Stimulated activated naive B cell treated with anti-CD40 and anti-IgM and Interleukin-4, amounts not matched to agents 10 μg/mL and 1 μg/mL and 100 μg/mL, for 72 hours (primary cell): ENCODE results near the gene PARS2.

ENCODE experiments used
- ATAC-seq, 2 donors: fragments of 150-1000 bp; cut with Tn5 transposase; replicated peaks; 2 replicates each; pipeline ENCODE4 v1.10.0; 2021; ENCODE audit warnings: moderate library complexity in 1 of 2
- DNase-seq: peaks from one replicate; pipeline ENCODE4 v3.0.0; 2021
- H3K27ac Mint-ChIP-seq: one replicate; pipeline ENCODE4 v1.8.0; 2022; ENCODE audit warnings: mild to moderate bottlenecking, mixed read lengths
- H3K27me3 Mint-ChIP-seq, 2 donors: one replicate each; pipeline ENCODE4 v1.8.0; 2022; ENCODE audit warnings: mixed read lengths in 2 of 2
- H3K36me3 Mint-ChIP-seq, 2 donors: one replicate each; pipeline ENCODE4 v1.8.0; 2022; ENCODE audit warnings: mixed read lengths in 2 of 2, mild to moderate bottlenecking in 1 of 2
- H3K4me1 Mint-ChIP-seq, 2 donors: one replicate each; pipeline ENCODE4 v1.8.0; 2022; ENCODE audit warnings: mixed read lengths in 2 of 2, mild to moderate bottlenecking in 1 of 2
- H3K4me3 Mint-ChIP-seq, 2 donors: one replicate each; pipeline ENCODE4 v1.8.0; 2022; ENCODE audit warnings: mild to moderate bottlenecking in 2 of 2, mixed read lengths in 2 of 2, moderate library complexity in 1 of 2
- H3K9me3 Mint-ChIP-seq, 2 donors: one replicate each; pipeline ENCODE4 v1.8.0; 2022; ENCODE audit warnings: mixed read lengths in 2 of 2, mild to moderate bottlenecking in 1 of 2

Gene PARS2

DNA sequence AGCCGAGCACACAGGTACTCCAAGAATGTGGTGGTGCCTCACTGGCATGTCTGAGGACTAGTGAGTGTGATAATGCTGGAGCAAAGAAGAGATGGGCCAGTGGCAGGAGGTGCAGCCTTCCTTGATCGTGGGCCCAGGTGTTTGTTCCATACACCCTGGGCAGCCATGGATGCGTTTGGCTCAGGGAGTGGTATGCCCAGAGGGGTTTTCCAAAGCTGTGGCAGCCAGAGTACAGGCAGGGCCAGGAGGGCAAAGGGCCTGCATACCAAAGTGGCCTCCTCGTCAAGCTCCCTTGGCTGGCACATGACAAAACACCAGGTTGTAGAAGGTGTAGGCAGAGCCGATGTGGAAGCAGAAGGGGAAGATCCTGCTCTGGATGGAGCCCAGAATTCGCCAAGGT is 19.0 kb downstream of the PARS2 start:
- H3K36me3 Mint-ChIP-seq, result peaks cover 30 to 32% of the 10 kb centered on the region in 2 donors
- H3K27me3 Mint-ChIP-seq, result no peaks in the 10 kb centered on the region
- no peak overlapping the region for H3K27ac Mint-ChIP-seq
- peaks cover 0 to 3% of the 10 kb centered on the region in 2 donors for H3K4me1 Mint-ChIP-seq
- ATAC-seq, result no peak
- DNase-seq, result no peak
- H3K4me3 Mint-ChIP-seq, result no peak overlapping the region
- H3K9me3 Mint-ChIP-seq, result no peaks in the 10 kb centered on the region

DNA sequence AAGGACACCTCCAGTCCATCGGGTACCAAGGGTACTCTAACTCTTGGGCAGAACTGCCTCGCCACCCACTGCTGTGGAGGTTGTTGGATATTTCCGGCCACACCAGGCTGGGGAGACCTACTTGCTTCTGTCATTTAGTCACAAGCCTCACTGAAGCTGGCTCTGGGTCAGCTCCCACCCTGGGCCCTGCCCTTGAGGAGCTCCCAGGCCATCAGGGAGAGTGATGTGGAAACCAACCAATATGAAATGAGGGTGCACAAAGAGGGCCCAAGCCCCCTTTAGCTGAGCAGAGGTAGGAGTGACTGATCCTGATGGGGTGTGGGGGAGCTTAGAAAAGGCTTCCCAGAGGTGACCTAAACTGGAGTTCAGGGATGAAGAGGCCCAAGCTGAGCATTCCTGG is 19.6 kb downstream of the PARS2 start:
- no peaks in the 10 kb centered on the region for H3K27me3 Mint-ChIP-seq
- DNase-seq, result no peak
- no peaks in the 10 kb centered on the region for H3K9me3 Mint-ChIP-seq
- H3K27ac Mint-ChIP-seq, result no peak overlapping the region
- no peak overlapping the region for H3K4me3 Mint-ChIP-seq
- peaks cover 30 to 37% of the 10 kb centered on the region in 2 donors for H3K36me3 Mint-ChIP-seq
- H3K4me1 Mint-ChIP-seq, result peaks cover 0 to 3% of the 10 kb centered on the region in 2 donors
- no peak for ATAC-seq

DNA sequence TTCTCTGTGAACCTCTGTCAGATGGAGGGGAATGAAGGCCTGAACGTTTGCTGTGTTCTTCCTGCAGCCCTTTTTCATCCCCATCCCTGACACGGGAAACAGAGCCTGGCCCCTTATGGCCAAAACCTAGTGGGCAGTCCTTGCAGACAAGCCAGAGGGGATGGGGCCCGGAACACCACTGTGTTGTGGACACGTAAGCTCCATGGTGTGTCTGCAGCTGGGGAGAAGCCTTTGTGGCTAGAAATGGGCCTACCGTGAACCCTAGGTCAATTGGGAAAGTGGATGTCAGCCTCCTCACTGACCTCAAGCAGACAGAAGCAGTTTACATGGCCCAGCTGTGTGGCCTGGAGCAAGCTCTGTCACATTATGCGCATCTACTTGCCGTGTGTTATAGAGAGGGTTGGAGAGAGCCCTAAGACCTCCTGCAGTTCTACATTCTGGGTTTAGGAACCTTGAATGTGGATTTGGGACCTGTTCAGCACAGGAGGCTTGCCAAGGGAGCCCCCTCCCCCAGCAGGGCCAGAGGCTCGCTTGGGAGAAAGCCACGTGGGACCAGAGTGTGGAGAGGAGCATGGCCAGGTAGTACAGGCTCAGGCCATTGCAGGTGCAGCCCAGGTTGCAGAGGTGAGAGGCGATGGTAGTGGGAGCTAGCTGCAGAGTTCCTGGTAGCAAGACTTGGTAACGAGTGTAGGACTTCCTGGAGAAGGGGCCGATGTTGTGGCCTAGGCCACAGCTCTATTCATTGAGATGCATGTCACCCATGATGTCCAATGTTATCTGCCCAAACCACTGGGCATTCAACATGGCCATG is 20.7 kb downstream of the PARS2 start:
- H3K4me3 Mint-ChIP-seq, result no peak overlapping the region
- peak overlapping the region; percentile 78 for H3K27ac Mint-ChIP-seq
- H3K9me3 Mint-ChIP-seq, result no peaks in the 10 kb centered on the region
- H3K36me3 Mint-ChIP-seq, result peaks cover 33 to 44% of the 10 kb centered on the region in 2 donors
- H3K27me3 Mint-ChIP-seq, result no peaks in the 10 kb centered on the region
- DNase-seq (no peak), ATAC-seq (no peak)
- H3K4me1 Mint-ChIP-seq, result peaks cover 0 to 3% of the 10 kb centered on the region in 2 donors

DNA sequence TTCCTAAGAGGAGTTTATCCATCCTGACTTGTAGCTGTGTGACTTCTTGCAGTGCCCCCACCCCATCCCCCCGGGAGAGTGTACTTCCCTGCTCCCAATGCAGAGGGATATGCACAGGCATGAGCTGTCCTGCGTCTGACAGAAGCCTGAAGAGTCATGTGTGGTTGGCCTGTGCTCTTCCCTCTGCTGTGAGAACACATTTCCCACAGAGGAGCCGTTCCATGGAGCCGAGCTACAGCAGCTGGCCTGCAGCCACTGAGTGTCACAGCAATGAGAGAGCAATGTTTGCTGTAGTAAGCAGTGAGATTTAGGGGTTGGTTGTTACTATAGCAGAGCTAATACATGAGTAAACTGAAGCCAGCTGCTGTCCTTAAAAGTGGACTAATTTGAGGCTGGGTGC is 22.0 kb downstream of the PARS2 start:
- no peak for ATAC-seq
- Mint-ChIP-seq H3K4me1 (peaks cover 0 to 3% of the 10 kb centered on the region in 2 donors), H3K36me3 (peaks cover 39 to 56% of the 10 kb centered on the region in 2 donors), H3K9me3 (no peaks in the 10 kb centered on the region), H3K27ac (no peak overlapping the region), H3K27me3 (no peaks in the 10 kb centered on the region), H3K4me3 (no peak overlapping the region)
- no peak for DNase-seq

DNA sequence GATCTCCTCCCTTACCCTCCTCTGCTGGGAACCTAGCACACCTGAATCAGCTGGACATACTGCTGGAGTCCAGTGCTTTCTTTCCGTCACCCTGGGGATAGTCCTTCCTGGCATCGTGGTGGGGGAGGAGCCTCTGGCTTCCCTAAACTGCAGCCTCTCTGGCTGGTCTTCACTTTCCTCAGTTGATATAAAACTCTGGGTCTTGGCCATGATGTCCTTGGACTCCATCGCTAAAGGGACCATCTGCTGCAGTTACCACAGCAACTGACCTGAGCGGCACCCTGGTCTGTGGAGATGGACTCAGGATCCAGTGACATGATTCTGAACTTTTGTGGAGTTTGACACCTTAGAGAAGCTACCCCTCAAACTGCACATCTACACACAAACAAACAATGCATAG is 22.8 kb downstream of the PARS2 start:
- Mint-ChIP-seq H3K4me1 (peaks cover 0 to 3% of the 10 kb centered on the region in 2 donors), H3K27ac (peak overlapping the region; percentile 76), H3K9me3 (no peaks in the 10 kb centered on the region), H3K36me3 (peaks cover 46 to 63% of the 10 kb centered on the region in 2 donors), H3K4me3 (no peak overlapping the region), H3K27me3 (no peaks in the 10 kb centered on the region)
- DNase-seq (no peak), ATAC-seq (no peak)

DNA sequence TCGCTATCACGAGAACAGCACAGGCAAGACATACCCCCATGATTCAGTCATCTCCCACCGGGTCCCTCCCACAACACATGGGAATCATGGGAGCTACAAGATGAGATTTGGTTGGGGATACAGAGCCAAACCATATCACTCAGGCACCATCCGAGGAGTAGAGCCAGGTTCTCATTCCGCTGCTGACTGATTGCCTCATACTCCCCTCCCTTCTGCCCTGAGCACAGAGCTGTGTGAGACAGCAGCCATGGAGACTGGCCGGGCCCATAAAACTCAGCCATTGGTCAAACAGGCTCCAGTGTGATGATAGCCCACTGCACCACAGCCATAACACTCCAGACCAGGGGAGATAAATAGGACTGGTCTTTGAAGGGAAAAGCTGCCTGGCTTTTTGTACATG is 26.1 kb downstream of the PARS2 start:
- DNase-seq (no peak), ATAC-seq (no peak)
- H3K4me3 Mint-ChIP-seq, result no peak overlapping the region
- peaks cover 38 to 54% of the 10 kb centered on the region in 2 donors for H3K36me3 Mint-ChIP-seq
- H3K9me3 Mint-ChIP-seq, result no peaks in the 10 kb centered on the region
- H3K4me1 Mint-ChIP-seq, result peaks cover 0 to 3% of the 10 kb centered on the region in 2 donors
- no peak overlapping the region for H3K27ac Mint-ChIP-seq
- no peaks in the 10 kb centered on the region for H3K27me3 Mint-ChIP-seq

DNA sequence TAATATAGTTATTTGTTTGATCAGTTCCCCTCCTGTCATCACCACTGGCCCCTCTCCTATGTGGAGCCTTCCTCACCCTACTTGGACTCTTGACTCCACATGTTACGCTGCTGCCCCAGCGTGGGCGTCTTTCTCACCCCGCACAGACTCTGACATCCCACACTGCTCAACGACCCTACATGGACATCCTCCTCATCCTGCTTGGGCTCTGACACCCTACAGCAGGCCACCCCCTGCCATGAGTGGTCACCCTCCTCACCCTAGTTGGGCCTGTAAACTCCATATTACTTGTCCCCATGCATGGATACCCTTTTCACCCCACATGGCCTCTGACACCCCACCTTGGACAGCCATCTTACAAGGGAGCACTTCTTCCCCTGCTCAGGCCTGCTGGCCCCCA is 27.6 kb downstream of the PARS2 start:
- Mint-ChIP-seq H3K4me3 (no peak overlapping the region), H3K4me1 (peaks cover 0 to 3% of the 10 kb centered on the region in 2 donors), H3K27me3 (no peaks in the 10 kb centered on the region), H3K27ac (peak overlapping the region; percentile 7), H3K9me3 (no peaks in the 10 kb centered on the region), H3K36me3 (peaks cover 30 to 44% of the 10 kb centered on the region in 2 donors)
- DNase-seq (no peak), ATAC-seq (no peak)

DNA sequence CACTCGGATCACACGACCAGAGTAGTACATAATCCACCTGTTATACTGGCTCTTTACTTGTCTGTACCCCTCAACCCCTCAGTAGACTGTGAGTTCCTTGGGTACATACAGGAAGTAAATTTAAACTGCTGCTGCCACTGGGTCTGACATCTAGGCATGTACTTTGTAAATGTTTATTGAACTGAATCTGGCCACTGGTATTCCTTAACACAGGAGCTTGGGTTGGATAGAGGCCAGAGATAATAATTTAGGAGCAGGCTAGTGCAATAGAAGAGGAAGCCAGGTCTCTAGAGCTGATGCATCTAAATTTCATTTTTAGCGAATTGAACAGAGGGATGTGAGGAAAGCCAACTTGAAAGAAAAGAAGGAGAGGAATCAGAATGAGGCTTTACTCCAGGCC is 36.3 kb downstream of the PARS2 start:
- ATAC-seq (no peak), DNase-seq (no peak)
- Mint-ChIP-seq H3K9me3 (peaks cover 6 to 9% of the 10 kb centered on the region in 2 donors), H3K27ac (no peak overlapping the region), H3K36me3 (peaks cover 54 to 69% of the 10 kb centered on the region in 2 donors), H3K4me1 (peaks cover 0 to 6% of the 10 kb centered on the region in 2 donors), H3K27me3 (no peaks in the 10 kb centered on the region), H3K4me3 (no peak overlapping the region)

DNA sequence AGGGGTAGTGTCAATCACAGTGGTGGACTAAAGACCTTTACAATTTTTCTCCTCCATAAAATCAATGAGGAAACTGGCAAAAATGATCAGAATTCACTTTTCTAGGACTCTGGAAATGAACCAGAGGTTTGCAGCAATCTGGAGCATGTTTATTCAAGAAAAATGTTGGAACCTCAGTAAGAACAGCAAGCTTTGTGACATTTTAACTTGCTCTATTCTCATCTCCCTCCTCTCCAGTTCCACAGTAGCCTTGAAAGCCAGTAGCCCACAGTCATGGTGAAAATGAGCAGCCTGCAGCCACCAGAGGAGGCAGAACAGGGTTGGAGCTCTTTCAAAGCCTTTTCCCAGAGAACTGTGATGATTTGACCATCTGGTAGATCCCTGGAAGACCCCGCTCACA is 39.6 kb downstream of the PARS2 start:
- peaks cover 0 to 6% of the 10 kb centered on the region in 2 donors for H3K4me1 Mint-ChIP-seq
- no peaks in the 10 kb centered on the region for H3K27me3 Mint-ChIP-seq
- no peak for ATAC-seq
- no peak overlapping the region for H3K27ac Mint-ChIP-seq
- peaks cover 49 to 66% of the 10 kb centered on the region in 2 donors for H3K36me3 Mint-ChIP-seq
- H3K4me3 Mint-ChIP-seq, result no peak overlapping the region
- DNase-seq, result no peak
- H3K9me3 Mint-ChIP-seq, result peaks cover 6 to 9% of the 10 kb centered on the region in 2 donors

DNA sequence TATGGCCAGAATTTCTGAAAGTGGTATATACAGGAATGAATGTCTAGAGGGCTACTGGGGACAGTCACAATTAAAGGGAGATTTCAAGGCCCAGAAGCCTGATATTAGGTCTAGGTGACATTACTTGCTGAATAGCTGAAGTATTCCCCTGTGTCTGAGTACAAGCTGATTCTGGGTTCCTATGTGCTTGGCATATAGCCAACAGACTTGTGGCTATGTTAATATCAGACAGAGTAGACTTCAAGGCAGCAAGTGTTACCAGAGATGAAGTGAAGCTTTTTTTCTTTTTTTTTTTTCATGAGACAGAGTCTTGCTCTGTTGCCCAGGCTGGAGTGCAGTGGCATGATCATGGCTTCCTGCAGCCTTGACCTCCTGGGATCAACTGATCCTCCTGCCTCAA is 40.3 kb downstream of the PARS2 start:
- ATAC-seq (no peak), DNase-seq (no peak)
- Mint-ChIP-seq H3K36me3 (peaks cover 47 to 66% of the 10 kb centered on the region in 2 donors), H3K4me1 (peaks cover 2 to 11% of the 10 kb centered on the region in 2 donors), H3K4me3 (no peak overlapping the region), H3K27me3 (no peaks in the 10 kb centered on the region), H3K27ac (no peak overlapping the region), H3K9me3 (peaks cover 6 to 9% of the 10 kb centered on the region in 2 donors)

DNA sequence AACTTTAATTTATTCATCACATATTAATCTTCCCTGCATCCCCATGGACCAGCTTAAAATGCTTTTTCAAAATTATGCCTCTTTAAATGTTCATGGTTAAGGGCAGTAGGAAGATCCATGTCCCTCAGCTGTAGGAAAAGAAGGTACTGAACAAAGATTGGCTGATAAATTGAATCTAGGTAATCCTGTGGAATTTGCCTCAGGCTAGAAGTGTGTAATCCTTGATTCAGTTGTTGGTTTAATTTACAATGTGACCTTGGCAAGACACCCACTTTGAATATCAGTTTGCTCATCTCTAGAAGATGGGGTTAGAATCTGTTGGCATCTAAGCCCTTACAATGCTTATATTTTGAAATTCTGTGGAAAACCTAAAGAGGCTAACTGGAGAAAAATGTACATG is 42.6 kb downstream of the PARS2 start:
- ATAC-seq (no peak), DNase-seq (no peak)
- peaks cover 6 to 9% of the 10 kb centered on the region in 2 donors for H3K9me3 Mint-ChIP-seq
- peaks cover 6 to 26% of the 10 kb centered on the region in 2 donors for H3K4me1 Mint-ChIP-seq
- no peak overlapping the region for H3K27ac Mint-ChIP-seq
- H3K27me3 Mint-ChIP-seq, result no peaks in the 10 kb centered on the region
- H3K36me3 Mint-ChIP-seq, result peaks cover 39 to 58% of the 10 kb centered on the region in 2 donors
- no peak overlapping the region for H3K4me3 Mint-ChIP-seq

DNA sequence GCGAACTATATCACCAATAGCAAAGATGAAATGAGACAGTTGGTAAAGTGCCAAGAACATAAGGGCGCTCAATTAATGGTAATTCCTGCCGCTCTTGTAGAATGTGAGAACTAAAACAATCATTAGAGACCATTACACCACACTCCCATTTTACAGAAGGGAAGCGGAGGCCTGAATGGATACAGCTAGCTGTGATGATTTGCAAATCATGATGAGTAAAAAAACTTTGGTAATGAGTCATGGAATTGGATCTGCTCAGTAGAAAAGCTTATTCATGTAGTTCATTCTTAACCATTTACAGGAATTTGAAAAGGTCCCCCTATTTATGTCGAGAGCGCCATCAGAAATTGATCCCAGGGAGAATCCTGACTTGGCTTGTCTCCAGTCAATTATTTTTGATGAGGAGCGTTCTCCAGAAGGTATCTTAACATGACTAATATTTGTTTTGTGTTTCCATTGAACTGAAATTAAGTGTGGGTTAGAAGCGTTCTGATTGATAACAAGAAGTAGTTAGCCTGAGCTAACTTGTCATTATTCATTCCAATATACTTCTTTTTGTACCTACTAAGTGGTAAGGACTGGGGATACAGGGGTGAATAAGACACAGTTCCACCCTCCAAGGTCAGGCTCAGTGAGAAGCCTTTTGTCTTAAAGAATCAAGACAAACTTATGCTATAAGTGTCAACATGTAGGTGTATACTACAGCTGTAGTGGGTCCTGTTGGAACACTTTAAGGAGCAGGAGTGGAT is 47.9 kb downstream of the PARS2 start:
- no peaks in the 10 kb centered on the region for H3K9me3 Mint-ChIP-seq
- peak overlapping the region; percentile 97 for H3K27ac Mint-ChIP-seq
- ATAC-seq (peak in 1 of 2 donors; percentile 3), DNase-seq (no peak)
- H3K4me3 Mint-ChIP-seq, result peak overlapping the region; percentile 89 to 95
- H3K27me3 Mint-ChIP-seq, result no peaks in the 10 kb centered on the region
- peaks cover 16 to 38% of the 10 kb centered on the region in 2 donors for H3K4me1 Mint-ChIP-seq
- peaks cover 5 to 15% of the 10 kb centered on the region in 2 donors for H3K36me3 Mint-ChIP-seq

DNA sequence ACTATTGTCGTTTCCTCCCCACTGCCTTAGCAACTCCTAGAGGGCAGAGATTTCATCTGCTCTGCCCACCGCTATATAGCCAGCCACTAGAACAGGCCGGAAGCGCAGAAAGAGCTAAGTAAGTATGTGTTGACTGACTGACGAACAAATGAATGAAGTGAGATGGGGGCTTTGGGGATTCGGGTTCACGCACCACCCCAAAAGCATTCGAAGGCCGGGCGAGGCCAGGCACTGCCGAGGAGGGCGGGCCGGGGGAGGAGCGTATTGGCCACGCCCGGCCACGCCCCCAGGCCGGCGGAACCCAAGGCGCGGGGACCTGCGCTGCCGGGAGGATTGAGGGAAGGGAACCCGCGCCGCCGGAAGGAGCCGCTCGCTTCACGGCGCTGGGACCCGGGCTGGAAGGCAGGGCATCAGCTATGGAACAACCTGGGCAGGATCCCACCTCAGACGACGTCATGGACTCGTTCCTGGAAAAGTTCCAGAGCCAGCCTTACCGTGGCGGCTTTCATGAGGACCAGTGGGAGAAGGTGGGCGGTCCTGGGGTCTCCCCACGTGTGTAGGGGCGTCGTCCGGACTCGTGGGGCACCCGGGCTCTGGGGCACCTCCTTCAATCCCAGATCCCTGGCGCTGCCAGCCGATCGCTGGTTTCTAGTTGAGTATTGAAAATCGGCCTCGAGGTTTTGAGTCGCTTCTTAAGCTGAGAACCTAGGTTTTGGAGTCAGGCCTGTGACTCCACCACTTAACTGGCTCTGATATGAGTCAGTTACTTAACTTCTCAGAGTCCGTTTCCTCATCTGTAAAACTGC is 48.6 kb downstream of the PARS2 start, which contains the start of gene TTC4:
TSS of gene TTC4 (plus strand) at position 369 of the 806 bp plus-strand sequence. CDS start at position 417, 48 bp downstream.
- peak within 1 kb of the TSS; percentile 89 to 95 for H3K4me3 Mint-ChIP-seq
- H3K36me3 Mint-ChIP-seq, result peaks cover 4 to 12% of the 10 kb centered on the region in 2 donors
- peak within 1 kb of the TSS; percentile 97 for H3K27ac Mint-ChIP-seq
- ATAC-seq (peak; percentile 97 to 99), DNase-seq (peak; percentile 81)
- H3K27me3 Mint-ChIP-seq, result peaks cover 0 to 7% of the 10 kb centered on the region in 2 donors
- H3K9me3 Mint-ChIP-seq, result no peaks in the 10 kb centered on the region
- H3K4me1 Mint-ChIP-seq, result peaks cover 16 to 38% of the 10 kb centered on the region in 2 donors
